ENCODE results near the gene NSD2.

DNA sequence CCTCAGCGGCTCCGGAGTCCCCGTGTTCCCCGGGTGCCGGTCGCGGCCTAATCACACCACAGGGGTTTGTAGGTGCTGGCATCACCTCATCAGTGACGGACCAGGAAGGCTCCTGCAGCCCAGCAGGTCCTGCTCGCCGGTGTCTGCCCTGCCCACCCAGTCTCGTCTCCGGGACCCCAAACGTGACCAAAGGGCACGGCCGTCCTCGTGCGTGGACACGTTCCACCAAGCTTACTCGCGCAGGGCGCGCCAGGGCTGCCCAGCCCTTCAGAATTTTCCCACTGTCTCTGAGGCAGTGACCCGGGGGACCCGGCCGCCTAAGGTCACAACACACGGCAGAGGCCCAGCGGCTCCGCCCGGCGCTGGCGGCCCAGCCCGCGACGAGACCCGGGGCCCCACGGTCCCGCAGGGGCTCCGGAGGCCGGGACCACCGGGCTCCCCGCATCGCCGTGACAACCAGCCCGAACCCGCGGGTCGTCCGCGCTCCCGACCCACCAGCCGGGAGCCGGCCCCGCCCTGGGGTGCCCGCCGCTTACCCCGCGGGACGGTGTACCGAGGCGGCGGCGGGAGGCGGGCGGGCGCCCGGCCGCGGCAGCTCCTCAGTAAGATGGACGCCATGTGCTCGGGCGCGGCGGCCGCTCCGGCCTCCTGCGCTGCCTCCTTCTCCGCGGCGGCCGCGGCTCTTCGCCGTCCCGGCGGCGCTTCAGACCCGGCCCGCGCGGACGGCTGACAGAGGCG, 15.7 kb upstream of the NSD2 start:
- TF ChIP-seq FOXA1 (IDR thresholded peaks at IDR 0.05) (no peak), TARDBP (IDR thresholded peaks at IDR 0.05) (no peak), FOXM1 (IDR thresholded peaks at IDR 0.05; ENCODE audit: borderline replicate concordance) (no peak), ARNT (IDR thresholded peaks at IDR 0.05) (no peak), SUZ12 (IDR thresholded peaks at IDR 0.05) (no peak), LEF1 (IDR thresholded peaks at IDR 0.05; ENCODE audit: borderline replicate concordance) (0 out of 2 replicates have a peak, but pooled peaks have one; percentile 59), ELF4 (IDR thresholded peaks at IDR 0.05) (no peak)
